ENCODE results near the gene OR51D1. TPM values are rescaled to one million over a fixed set of nuclear protein-coding genes. Genes with fewer than 3 reads are reported as not detected.

The OR51D1 gene
- total RNA-seq, 1 experiment from 2014 or later, result not detected

DNA sequence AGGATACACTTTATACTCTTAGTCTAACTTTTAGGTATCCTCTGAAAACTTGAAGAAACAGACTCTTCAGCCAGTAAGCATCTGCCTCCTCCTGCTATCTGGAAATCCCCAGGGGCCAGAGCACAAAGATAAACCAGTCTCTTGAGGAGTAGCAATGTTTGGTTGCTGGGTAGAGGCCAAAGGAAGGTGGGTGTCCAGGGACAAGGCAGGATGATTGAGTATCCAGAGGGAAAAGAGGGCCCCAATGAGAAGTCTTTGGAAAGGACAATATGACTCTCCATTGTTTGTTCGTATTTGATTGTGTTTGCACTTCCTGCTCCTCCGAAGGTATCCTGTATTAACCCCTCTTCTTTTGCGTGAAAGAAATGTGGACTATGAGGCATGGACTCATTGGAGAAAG, 48.3 kb upstream of the OR51D1 start:
- no peak overlapping the region for H2BK20ac ChIP-seq (ENCODE audit: low read depth, low read length, poor library complexity, severe bottlenecking)
- no peak overlapping the region for H2AK5ac ChIP-seq (ENCODE audit: insufficient read length, low read length)
- H3K27ac ChIP-seq (ENCODE audit: insufficient read length, low read depth, low read length), result no peak overlapping the region
- H3K79me2 ChIP-seq (ENCODE audit: insufficient read depth, low read length), result no peaks in the 10 kb centered on the region
- H4K91ac ChIP-seq (ENCODE audit: insufficient read length, low read depth, low read length), result no peak overlapping the region
- no peak overlapping the region for H3T11ph ChIP-seq (ENCODE audit: low read length)
- no CpG with 5 or more reads among the region's 3 CpGs for WGBS (ENCODE audit: extremely low coverage, insufficient read length, low lambda C conversion rate)
- H3K4me1 Mint-ChIP-seq, result no peaks in the 10 kb centered on the region
- no peaks in the 10 kb centered on the region for H3K9me3 ChIP-seq (ENCODE audit: control insufficient read depth, low read depth, low read length)
- H2BK5ac ChIP-seq (ENCODE audit: insufficient read length, low read length), result no peak overlapping the region
- H2BK15ac ChIP-seq (ENCODE audit: low read depth, low read length), result no peak overlapping the region
- H3K27me3 Mint-ChIP-seq (ENCODE audit: low read depth), result peaks cover 16% of the 10 kb centered on the region
- H3K23ac ChIP-seq (ENCODE audit: insufficient read length, low read depth, low read length), result no peak overlapping the region
- no peak overlapping the region for H4K8ac ChIP-seq (replicated peaks; ENCODE audit: insufficient read length, low read depth, low read length)
- no peak overlapping the region for H3K56ac ChIP-seq (ENCODE audit: insufficient read length, low read depth, low read length)
- no peaks in the 10 kb centered on the region for H3K79me1 ChIP-seq (ENCODE audit: insufficient read depth, low read depth, low read length, poor library complexity, severe bottlenecking)
- no peak overlapping the region for H3K14ac ChIP-seq (ENCODE audit: insufficient read depth, low read length)
- no peaks in the 10 kb centered on the region for H3K9me3 Mint-ChIP-seq
- TF ChIP-seq, protein P1, sequence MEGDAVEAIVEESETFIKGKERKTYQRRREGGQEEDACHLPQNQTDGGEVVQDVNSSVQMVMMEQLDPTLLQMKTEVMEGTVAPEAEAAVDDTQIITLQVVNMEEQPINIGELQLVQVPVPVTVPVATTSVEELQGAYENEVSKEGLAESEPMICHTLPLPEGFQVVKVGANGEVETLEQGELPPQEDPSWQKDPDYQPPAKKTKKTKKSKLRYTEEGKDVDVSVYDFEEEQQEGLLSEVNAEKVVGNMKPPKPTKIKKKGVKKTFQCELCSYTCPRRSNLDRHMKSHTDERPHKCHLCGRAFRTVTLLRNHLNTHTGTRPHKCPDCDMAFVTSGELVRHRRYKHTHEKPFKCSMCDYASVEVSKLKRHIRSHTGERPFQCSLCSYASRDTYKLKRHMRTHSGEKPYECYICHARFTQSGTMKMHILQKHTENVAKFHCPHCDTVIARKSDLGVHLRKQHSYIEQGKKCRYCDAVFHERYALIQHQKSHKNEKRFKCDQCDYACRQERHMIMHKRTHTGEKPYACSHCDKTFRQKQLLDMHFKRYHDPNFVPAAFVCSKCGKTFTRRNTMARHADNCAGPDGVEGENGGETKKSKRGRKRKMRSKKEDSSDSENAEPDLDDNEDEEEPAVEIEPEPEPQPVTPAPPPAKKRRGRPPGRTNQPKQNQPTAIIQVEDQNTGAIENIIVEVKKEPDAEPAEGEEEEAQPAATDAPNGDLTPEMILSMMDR (conservative IDR thresholded peaks at IDR 0.05), result no peak
- no peaks in the 10 kb centered on the region for H3K4me1 ChIP-seq (ENCODE audit: insufficient read depth, low read length)
- no peaks in the 10 kb centered on the region for H3K23me2 ChIP-seq (ENCODE audit: insufficient read length, low read depth, low read length, poor library complexity, severe bottlenecking)
- H3K27me3 ChIP-seq (ENCODE audit: insufficient read depth, low read length), result no peaks in the 10 kb centered on the region
- no peak overlapping the region for H2BK12ac ChIP-seq (ENCODE audit: insufficient read length, low read depth, low read length)
- H3K4me3 Mint-ChIP-seq, result no peak overlapping the region
- no peak overlapping the region for H3K18ac ChIP-seq (ENCODE audit: insufficient read length, low read depth, low read length)
- H3K27ac Mint-ChIP-seq, result no peak overlapping the region
- H3K9ac ChIP-seq (ENCODE audit: extremely low read depth, insufficient read length, low read length), result no peak overlapping the region
- H3K4me2 ChIP-seq (ENCODE audit: insufficient read depth, insufficient read length, low read length), result no peak overlapping the region
- no peak overlapping the region for H3K4ac ChIP-seq (ENCODE audit: low read depth, low read length)
- DNase-seq, result no peak
- no peak overlapping the region for H2AFZ ChIP-seq (ENCODE audit: low read length)
- no peak overlapping the region for H2BK120ac ChIP-seq (ENCODE audit: low read depth, low read length, poor library complexity, severe bottlenecking)
- H4K20me1 ChIP-seq (ENCODE audit: control insufficient read depth, insufficient read depth, insufficient read length), result no peaks in the 10 kb centered on the region
- no peaks in the 10 kb centered on the region for H3K36me3 Mint-ChIP-seq (ENCODE audit: insufficient read depth in 1 of 3, low read depth in 3 of 3)
- H4K5ac ChIP-seq (ENCODE audit: insufficient read length, low read depth, low read length), result no peak overlapping the region
